ENCODE measurements around the gene LIFR.

LIFR gene

GRCh38 chr5:38443390-38443789 is 113.1 kb downstream of the LIFR start:
- DNase-seq (ENCODE audit: low read depth in 2 of 2, low spot score in 1 of 2), result no peak

DNA sequence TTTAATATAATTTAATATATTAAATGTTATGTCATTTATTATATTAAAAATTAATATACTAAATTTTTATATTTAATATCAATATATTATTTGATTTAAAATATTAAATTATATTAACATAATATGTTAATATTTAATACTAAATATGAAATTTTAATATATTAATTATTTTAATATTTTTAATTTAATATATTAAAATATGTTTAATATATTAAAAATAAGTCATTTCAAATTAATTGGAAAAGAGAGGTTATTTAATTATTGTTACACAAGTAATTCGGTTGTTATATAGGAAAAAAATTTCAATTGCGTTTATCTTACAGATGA is 114.2 kb downstream of the LIFR start:
- DNase-seq (ENCODE audit: low read depth in 2 of 2, low spot score in 1 of 2), result no peak

DNA sequence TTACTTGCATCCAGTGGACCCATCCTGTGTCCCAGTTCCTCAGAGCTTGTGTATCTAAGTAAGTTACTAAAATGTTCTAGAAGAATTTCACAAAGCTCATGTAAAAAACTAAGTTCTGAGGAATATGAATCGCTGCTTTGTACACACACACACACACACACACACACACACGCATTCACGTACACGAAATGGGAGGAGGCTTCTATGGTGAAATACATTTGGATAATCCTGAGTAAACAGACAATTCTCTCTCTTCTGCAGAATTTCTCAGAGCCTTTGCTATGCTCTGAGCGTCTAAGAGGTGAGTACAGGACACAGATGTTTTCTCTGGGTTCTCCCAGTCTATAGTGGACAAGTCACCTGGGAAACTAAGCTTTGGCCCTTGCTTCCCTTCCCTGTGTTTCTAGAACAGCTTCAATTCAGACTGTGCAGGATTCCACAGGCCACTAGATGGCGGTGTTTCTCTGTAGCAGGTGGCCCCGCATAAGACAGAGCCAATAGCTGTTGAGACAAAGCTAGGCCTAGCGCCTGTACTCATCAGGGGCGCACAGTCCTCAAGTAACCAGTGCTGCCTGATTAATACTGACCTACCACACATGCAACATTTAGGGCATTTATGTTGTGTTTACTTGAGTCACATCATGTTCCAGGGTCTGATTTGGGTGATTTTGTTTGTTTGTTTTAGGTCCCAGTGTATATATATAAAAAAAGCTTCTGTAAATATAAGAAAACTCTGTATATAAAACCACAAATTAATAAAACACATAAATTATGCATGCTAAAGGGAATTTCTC is 114.8 kb downstream of the LIFR start:
- DNase-seq (ENCODE audit: low read depth in 2 of 2, low spot score in 1 of 2), result peak; percentile 44 to 70

- no peak for DNase-seq (ENCODE audit: low read depth in 2 of 2, low spot score in 1 of 2)
These were observed 117.7 kb downstream of the LIFR start for GRCh38 chr5:38438757-38439156.

DNA sequence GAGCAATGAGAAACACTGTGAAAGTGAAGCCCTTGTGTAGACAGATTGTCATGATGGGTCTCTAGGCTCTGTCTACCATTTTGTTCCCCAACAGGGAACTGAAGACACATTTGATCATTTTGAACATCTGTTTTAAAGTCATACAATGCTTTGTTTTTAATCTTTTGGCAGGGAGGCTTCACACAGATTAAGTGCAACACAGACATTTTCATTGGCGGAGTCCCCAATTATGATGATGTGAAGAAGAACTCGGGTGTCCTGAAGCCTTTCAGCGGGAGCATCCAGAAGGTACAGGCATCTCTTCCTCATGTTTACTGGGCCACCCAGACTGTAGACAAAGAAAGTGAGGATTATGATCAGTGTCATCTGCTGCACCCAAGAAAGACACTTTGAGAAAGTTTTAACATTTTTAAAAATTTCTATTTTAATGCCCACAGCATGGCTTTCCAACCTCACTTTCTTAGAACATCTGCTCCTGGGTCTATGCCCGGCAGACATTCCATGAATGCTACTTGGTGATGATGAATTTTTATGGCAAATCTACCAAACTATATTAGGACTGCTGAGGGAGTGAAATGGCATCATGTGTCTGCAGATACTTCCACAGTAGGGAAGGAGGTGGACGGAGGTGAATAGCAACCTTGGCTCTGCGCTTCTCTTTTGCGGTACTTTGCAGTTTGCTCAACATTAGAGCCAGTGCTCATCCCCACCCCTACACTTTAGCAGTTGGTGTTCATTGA is 121.3 kb downstream of the LIFR start:
- DNase-seq (ENCODE audit: low read depth in 2 of 2, low spot score in 1 of 2), result no peak

GRCh38 chr5:38433160-38433861 is 123.1 kb downstream of the LIFR start:
- DNase-seq (ENCODE audit: low read depth in 2 of 2, low spot score in 1 of 2), result no peak

- no peak for DNase-seq (ENCODE audit: low read depth in 2 of 2, low spot score in 1 of 2)
These were observed 125.1 kb downstream of the LIFR start for GRCh38 chr5:38431242-38431853.

DNA sequence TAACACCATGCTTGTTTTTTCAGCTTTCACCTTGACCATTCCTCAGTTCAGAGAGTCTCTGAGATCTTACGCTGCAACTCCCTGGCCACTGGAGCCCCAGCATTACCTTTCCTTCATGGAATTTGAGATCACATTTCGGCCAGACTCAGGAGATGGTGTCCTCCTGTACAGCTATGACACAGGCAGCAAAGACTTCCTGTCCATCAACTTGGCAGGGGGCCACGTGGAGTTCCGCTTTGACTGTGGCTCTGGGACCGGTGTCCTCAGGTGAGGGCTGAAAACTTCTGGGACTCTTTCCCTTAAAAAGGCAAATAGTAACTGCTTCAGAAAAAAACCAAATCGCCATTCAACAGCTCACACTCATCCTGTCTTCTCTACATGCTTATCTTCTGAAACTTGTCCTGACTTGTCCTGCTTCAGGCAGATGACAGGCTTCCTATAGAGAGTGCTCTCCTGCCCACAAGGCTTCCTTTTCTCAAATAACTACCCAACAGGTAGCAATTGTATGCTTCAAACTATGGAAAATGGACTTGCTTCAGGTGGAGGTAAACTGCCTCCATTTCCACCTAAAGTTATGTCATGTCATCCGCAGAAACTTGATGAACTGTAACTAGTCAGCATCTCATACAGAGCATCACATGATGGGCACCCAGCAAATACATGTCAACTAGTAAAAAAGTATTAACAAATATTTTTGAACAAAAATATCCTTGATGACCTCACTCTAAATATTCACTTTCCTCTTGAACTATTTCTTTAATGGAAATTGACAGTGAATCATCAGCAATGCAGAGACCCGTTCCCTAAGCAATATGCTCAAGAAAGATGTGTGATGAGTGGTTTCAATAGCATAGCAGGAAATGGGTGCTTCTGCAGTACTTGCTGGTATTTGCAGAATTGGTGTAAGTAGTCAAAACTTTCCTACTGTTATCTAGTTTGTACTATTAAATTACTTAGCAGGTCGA is 129.2 kb downstream of the LIFR start:
- DNase-seq (ENCODE audit: low read depth in 2 of 2, low spot score in 1 of 2), result no peak

DNA sequence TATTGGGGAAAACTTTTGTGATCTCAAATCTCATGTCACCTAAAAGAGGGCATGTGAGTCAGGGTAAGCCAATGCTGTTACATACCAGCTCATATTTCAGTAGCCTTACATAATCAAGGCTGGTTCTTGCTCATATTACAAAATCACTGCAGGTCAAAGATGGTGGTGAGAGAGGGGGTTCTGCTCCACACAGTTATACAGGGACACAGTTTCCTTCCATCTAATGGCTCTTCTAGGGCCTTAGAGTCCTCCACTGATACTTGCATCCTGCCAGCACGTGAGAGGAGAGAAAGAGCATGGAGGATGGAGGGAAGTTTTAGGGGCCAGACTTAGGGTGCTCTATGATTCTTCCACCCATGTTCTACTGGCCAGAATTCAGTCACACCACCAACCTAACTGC is 130.0 kb downstream of the LIFR start:
- DNase-seq (ENCODE audit: low read depth in 2 of 2, low spot score in 1 of 2), result no peak
